ENCODE data around the gene SDK1.

DNA sequence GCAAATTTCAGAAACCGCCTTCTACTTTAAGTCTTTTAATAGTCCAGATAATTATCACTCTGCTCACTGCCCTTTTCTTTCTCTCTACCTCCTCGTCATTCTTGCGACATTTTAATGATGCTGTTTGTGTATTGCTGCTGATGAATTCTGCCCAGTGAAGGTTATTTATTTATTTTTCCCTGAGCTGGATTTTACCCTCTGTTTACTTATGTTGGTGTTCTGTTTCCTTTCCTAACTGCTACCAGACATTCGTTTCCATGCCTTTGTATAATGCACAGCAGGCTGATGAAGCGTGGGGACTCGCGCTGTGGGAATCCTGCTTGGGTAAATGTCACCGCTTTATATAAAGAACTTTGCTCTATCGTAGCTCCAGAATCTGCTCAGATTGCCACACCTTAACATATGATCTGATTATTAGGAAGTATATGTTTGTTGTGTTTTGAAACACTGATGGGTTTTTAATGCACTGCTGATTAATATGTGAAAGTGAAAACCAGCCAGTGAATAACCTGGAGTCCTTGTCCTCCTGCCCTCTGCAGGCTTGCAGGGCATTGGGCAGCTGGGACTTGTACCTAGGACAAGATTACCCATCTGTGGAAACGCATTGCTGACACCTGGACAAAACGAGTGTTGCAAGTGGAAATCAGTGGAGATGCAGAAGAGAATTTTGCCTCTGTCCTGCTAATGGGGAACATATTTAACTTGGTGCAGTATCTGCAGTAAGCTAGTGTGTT lies 291.5 kb downstream of the SDK1 start:
- TF ChIP-seq BCL6B (tag by site-specific recombination; IDR thresholded peaks at IDR 0.05), result no peak
- no peak for TF ChIP-seq CTCF (tag by site-specific recombination; IDR thresholded peaks at IDR 0.05)
- TF ChIP-seq ZNF830 (tag by site-specific recombination; IDR thresholded peaks at IDR 0.05; ENCODE audit: low read depth), result no peak
- TF ChIP-seq ZNF76 (tag by site-specific recombination; IDR thresholded peaks at IDR 0.05; ENCODE audit: borderline replicate concordance, low read depth), result no peak
- TF ChIP-seq ZNF426 (tag by site-specific recombination; IDR thresholded peaks at IDR 0.05), result no peak
- no peak for TF ChIP-seq ZNF121 (tag by site-specific recombination; IDR thresholded peaks at IDR 0.05)
- no peak for TF ChIP-seq ZNF398 (tag by site-specific recombination; IDR thresholded peaks at IDR 0.05)
- no peak for TF ChIP-seq ZBTB48 (tag by site-specific recombination; IDR thresholded peaks at IDR 0.05)
- no peak for TF ChIP-seq ATF2 (tag by site-specific recombination; IDR thresholded peaks at IDR 0.05; ENCODE audit: low read depth)
- TF ChIP-seq PBX3 (CRISPR knock-in tag; IDR thresholded peaks at IDR 0.05), result no peak
- no peak for TF ChIP-seq ZNF146 (tag by site-specific recombination; IDR thresholded peaks at IDR 0.05)

Data from HEK293 (cell line).